GM19324 (cell line): ENCODE results near the gene XKR8.

Experiments
- ATAC-seq: cut with Tn5 transposase; IDR thresholded peaks from one replicate; pipeline ENCODE4 v1.9.1; 2021; ENCODE audit warnings: mild to moderate bottlenecking, moderate library complexity; ENCODE audit not compliant: unreplicated experiment, low FRiP score

The XKR8 gene, protein sequence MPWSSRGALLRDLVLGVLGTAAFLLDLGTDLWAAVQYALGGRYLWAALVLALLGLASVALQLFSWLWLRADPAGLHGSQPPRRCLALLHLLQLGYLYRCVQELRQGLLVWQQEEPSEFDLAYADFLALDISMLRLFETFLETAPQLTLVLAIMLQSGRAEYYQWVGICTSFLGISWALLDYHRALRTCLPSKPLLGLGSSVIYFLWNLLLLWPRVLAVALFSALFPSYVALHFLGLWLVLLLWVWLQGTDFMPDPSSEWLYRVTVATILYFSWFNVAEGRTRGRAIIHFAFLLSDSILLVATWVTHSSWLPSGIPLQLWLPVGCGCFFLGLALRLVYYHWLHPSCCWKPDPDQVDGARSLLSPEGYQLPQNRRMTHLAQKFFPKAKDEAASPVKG

GRCh38 chr1:27959792-27960603, at the start of gene XKR8:
Gene XKR8, plus strand, starts transcription at chr1:27959973. Its CDS starts 97 bp downstream, at chr1:27960070.
- peak; percentile 83 for ATAC-seq

DNA sequence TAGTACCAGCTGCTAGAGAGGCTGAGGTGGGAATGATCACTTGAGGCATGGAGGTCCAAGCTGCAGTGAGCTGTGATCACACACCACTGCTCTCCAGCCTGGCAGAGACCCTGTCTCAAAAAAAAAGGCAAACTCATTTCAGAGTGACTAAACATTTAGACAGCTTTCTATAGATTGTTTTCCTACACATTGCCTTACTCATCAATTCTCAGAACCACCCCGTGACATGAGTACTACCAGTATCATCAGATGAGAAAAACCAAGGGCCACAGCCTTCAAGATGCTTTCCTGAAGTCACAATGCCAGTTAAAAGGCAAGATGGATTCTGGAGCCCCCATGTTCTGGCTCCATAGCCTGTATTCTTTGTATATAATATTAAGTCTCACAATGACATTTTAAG, 47.3 kb upstream of the XKR8 start:
- no peak for ATAC-seq

- no peak for ATAC-seq
Observed at GRCh38 chr1:27915082-27915575, 44.6 kb upstream of the XKR8 start.

DNA sequence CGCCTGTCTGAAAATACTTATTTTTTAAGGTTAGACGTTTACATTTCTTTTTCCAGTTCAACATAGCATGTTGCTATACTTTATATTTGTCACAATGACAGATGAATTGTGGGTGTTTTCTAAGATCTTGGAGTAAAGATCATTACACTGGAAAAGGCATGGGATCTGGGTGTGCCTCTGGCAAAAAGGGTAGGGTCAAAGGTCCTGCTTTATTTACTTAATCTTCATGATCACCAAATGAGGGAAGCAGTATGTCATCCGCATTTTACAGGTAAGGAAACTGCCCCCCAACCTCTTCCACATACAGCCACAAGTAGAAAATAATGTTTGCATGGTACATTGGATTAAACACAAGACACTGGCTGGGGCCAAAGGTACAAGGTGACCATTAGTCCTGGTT, 37.5 kb upstream of the XKR8 start:
- no peak for ATAC-seq

GRCh38 chr1:27928216-27928954, 31.4 kb upstream of the XKR8 start:
- no peak for ATAC-seq

DNA sequence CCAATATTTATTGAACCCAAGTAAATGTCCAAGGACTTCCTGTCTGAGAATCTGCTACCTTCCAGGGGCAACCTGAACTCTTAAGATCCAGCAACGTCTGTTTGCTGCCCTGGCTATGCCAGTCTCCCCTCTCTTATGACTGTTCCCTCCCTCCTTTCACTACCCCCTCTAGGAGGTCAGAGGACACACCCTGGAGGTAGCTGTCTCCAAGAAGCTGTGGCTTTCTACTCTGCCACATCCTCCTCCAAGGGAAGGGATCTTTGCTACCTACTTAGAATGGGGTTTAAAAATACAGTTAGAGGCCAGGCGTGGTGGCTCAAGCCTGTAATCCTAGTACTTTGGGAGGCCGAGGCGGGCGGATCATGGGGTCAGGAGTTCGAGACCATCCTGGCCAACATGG, 28.6 kb upstream of the XKR8 start:
- ATAC-seq, result no peak

DNA sequence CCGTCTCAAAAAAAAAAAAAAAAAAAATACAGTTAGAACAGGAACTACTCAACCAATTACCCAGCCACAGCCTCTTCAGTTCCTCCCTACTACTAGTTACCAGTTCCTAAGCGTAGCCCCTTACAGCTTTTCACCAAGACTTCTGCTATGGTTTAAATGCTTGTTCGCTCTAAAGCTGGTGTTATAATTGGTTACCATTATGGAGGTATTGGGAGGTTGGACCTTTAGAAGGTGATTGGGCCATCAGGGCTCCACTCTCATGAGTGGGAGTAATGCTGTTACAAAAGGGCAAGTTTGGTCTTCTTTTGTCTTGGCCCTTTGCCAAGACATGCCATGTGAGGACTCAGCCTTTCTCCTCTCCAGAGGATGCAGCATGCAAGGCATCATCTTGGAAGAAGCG, 28.0 kb upstream of the XKR8 start:
- no peak for ATAC-seq

GRCh38 chr1:27934818-27935549, 24.8 kb upstream of the XKR8 start, which contains the start of gene SMPDL3B:
Gene SMPDL3B, plus strand, starts transcription at chr1:27935000. Its CDS starts 184 bp downstream, at chr1:27935184.
- ATAC-seq, result no peak

GRCh38 chr1:27935721-27936120, 24.1 kb upstream of the XKR8 start:
- ATAC-seq, result no peak

DNA sequence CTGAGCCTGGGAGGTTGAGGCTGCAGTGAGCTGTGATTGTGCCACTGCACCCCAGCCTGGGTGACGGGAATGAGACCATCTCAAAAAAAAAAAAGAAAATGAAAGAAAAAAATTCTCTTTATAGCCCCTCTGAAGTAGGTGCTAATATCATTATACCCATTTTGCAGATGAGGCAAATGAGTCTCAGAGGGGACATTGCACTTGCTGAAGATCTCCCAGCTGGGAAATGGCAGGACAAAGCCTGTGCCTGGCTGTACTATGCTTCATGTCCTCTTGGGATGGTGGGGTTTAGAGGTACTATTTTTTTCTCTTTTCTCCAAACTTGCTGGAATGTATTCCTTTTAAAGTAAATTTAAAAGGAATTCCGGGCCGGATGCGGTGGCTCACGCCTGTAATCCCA, 23.4 kb upstream of the XKR8 start:
- ATAC-seq, result no peak

GRCh38 chr1:27937524-27937836, 22.3 kb upstream of the XKR8 start:
- ATAC-seq, result no peak

- no peak for ATAC-seq
Observed at GRCh38 chr1:27938488-27938887, 21.3 kb upstream of the XKR8 start.

GRCh38 chr1:27940297-27940696, 19.5 kb upstream of the XKR8 start:
- ATAC-seq, result no peak

DNA sequence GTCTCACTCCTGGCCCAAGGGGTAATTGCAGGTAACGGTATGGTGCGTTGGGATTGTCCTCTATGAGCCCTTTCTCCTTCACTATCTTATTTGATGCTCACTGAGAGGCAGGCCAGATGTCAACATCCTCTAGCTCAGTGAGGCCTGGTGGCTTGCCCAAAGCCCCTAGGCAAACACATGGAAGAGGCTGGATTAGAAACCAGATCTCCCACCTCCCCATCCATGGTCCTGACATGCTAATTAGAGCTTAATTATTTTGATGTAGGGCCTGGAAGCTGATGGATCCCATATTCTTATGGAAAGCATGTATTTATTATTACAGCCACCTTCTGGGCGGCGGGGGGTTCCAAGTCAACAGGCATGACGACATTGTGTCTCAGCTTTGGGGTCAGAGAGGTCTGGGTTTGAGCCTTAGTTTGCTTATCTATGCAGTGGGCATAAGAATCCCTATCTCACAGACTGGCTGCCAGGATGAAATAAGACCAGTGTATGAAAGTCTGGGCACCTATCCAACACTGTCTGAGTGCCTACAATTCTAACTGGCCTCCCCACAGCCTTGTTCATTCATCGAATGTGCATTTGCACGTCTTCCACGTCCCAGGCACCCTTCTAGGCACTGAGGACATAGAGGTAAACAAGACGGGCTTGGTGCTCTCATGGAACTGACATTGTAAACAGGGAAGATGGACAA, 18.8 kb upstream of the XKR8 start:
- ATAC-seq, result no peak

DNA sequence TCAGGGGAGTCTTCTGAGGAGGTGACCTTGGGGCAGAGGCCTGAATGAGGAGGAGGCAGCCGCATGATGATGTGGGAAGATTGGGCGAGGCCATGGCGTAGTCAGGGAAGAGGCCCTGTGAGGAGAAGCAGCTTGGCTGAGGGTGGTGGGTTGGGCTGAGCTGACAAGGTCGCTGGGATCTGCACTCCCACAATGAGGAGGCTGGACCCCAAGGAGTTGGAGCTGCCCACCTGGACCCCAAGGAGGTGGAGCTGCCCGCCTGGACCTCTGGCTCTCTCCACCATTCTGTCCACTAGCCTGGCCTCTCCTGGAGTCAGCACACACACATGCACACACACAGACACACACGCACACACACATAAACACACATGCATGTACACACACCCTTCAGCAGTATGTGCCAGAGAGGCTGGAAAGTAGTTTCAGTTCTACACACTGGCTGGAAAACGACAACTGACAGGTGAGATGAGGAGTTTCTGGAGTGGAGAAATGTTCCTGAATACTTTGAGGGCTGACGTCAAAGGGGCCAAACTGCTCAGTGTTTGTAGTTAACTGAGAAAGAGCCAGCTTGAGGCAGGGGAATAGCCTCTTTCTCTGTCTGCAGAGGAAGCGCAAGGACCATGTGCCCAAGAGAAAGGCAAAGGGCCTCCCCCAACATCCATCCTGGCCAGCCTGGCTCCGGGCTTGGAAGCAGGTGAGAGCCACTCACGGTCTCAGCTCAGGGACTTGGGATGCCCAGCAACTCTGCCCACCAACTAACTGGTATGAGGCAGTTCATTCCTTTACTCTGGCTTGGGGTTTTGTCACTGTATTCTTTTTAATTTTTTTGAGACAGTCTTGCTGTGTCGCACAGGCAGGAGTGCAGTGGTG, 17.9 kb upstream of the XKR8 start:
- no peak for ATAC-seq

DNA sequence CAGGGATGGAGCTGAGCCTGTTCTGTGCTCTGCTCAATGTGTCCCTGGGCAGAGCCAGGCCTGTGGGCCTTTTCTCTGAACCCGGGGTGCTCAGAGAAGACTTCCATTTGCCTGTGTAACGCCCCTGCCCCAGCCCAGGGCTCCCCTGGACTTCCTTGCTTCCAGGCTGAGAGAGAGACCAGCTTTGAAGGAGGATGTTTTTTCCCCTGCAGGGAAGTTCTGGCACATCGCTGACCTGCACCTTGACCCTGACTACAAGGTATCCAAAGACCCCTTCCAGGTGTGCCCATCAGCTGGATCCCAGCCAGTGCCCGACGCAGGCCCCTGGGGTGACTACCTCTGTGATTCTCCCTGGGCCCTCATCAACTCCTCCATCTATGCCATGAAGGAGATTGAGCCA, 14.8 kb upstream of the XKR8 start:
- no peak for ATAC-seq

DNA sequence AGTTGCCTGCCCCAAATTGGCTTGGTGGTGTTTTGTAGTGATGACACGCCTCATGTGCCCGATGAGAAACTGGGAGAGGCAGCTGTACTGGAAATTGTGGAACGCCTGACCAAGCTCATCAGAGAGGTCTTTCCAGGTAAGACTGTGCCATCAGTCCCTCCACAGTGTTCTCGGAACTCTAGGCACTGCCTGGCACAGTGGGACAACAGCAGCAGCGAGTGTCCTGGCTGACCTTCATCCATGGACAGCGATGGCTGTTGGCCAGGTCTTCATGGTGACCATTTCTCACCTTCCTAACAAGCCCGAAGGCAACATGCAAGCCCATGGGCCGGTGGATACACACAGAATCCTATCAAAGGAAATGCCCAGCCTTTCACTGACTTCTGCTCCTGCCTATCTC, 10.7 kb upstream of the XKR8 start:
- no peak for ATAC-seq

DNA sequence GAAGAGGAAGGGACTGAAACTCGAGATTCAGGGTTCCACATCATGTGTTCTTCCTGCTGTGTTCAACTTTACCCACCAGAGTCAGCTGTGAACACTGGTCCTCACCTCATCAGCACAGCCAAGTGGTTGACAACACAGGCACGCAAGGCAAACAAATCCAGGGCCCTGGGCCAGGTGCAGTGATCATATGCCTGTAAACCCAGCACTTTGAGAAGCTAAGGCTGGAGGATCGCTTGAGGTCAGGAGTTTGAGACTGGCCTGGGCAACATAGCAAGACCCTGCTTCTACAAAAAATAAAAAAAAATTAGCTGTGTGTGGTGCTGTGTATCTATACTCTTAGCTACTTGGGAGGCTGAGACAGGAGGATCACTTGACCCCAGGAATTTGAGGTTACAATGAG, 8.4 kb upstream of the XKR8 start:
- ATAC-seq, result no peak

GRCh38 chr1:27952147-27952546, 7.6 kb upstream of the XKR8 start:
- ATAC-seq, result no peak
